DLD1 (cell line): Measurements from ENCODE around the gene PIBF1.
"Not testable (repeated sequence)": the region's sequence is repeated elsewhere in the genome, so short reads cannot be mapped to it uniquely, and the experiment has no call there.

Source experiments
- in situ Hi-C: cut with HindIII; loops from 2 replicates; pipeline ENCODE4 v1.10.0; 2017; ENCODE audit warnings: low sequenced_read_pairs

Gene PIBF1

DNA sequence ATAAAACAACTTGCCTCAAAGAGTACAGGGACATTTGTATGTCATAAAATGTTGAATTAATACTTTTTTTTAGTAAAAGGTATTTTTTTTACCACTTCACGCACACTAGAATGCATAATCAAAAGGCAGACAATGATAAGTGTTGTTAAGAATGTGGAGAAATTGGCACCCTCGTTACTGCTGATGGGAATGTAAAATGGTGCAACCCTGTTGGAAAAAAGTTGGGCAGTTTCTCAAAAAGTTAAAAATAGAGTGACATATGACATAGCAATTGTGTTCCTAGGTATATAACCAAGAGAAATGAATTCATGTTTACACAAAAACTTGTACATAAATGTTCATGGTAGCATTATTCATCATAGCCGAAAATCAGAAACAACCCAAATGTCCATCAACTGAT is 109.5 kb downstream of the PIBF1 start:
- in situ Hi-C loops = no loop called here

DNA sequence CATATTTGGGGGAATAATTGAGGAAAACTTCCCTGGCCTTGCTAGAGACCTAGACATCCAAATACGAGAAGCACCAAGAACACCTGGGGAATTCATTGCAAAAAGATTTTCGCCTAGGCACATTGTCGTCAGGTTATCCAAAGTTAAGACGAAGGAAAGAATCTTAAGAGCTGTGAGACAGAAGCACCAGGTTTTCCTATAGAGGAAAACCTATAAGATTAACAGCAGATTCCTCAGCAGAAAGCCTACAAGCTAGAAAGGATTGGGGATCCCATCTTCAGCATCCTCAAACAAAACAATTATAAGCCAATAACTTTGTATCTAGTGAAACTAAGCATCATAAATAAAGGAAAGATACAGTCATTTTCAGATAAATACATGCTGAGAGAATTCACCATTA is 114.9 kb downstream of the PIBF1 start:
- in situ Hi-C loops = no loop called here

- in situ Hi-C loops = not testable (repeated sequence)
Observed at GRCh38 chr13:72901546-72901945, 119.6 kb downstream of the PIBF1 start.

GRCh38 chr13:72908416-72908815 is 126.5 kb downstream of the PIBF1 start:
- in situ Hi-C loops = no loop called here

- in situ Hi-C loops = no loop called here
Observed at GRCh38 chr13:72911981-72912380, 130.0 kb downstream of the PIBF1 start.

GRCh38 chr13:72920097-72920496 is 138.2 kb downstream of the PIBF1 start:
- in situ Hi-C loops = no loop called here

DNA sequence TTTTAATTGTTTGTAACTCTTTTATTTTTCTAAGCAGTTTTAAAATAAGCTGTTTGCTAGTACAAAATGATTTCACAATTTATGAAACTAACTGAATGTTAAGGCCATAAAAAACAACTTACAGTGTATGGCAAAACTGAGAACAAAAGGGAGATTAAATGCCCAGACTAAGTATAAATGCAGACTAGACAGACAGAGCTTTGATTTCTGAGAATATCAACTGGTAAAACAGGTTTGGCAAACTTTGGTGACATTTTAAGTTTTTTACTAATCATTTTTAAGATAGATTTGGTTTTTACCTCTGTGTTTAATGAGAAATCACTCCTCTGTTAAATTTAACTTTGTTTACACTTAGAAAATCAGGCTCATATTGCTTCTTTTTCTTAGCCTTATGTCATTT is 149.4 kb downstream of the PIBF1 start:
- in situ Hi-C loops = no loop called here

GRCh38 chr13:72932250-72932649 is 150.3 kb downstream of the PIBF1 start:
- in situ Hi-C loops = no loop called here

- in situ Hi-C loops = not testable (repeated sequence)
Observed at GRCh38 chr13:72946267-72946666, 164.3 kb downstream of the PIBF1 start.

DNA sequence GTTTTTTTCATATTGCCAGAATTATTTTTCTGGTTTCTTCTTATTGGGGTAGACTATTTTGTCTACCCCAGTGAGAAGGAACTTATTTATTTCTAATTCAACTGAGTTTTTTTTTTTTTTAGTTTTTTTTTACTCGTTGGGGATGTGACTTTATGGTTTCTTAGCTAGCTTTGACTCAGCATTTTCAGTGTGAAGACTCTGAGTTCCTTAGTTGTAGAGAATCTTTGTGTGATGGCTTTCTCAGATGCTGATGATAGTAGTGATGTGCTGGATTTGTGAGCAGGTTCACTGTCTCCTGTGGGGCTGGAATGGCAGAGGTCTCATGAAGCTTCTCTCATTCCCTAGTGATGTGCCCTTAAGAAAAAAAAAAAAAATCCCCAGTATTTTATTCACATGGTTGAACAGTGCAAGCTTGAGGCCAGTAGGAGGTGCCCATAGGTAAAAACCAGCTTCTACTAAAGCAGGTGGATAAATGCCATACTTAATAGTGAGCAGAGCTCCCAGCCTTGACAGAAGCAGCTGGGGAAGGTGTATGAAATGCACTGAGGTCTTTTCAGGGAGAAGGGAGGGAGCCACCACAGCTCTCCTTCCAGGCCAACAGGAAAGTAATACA is 170.7 kb downstream of the PIBF1 start:
- in situ Hi-C loops = no loop called here

DNA sequence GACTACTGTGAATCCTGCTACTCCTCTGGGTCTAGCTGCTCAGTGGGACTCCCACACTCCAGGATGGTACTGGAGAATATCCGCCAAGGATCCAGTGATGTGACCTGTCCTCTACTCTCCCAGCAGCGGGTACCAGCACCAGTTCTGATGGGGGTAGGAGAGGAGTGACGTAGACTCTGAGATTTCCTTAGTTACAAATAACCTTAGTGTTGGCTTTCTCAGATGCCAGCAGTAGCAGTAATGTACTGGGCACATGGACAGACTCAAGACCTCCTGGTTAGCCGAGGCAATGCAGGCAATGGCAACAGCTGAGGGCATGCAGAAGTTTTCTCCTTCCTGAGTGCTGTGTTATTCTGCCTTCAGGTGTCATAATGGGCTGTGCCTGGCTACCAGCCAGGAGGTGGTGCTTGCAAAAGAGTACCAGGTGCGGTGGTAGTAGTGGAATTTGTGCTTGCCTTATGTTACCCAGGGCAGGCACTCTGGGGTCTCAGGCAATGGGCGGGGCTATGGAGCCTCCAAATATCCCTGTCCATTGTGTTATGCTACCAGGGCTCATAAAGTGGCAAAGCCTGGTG is 171.5 kb downstream of the PIBF1 start:
- in situ Hi-C loops = no loop called here

DNA sequence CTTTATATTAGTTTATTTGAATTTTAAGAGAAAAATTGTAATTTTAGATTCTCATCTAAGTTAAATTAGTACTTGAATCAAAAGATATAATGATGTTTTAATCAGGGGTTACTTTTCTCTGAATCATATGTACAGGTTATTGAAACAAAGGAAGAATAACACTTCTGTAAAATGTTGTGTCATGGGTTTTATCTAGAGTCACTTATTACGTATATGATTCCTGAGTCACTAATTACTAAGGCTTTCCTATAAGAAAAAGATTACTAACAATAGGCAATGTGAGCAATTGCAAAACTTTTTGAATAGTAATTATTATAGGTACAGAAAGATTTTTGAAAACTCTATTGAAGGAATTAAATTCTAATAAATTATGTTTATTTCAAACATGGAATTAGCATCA is 177.7 kb downstream of the PIBF1 start:
- in situ Hi-C loops = no loop called here

- in situ Hi-C loops = no loop called here
Observed at GRCh38 chr13:72960114-72960513, 178.2 kb downstream of the PIBF1 start.

GRCh38 chr13:72960541-72960940 is 178.6 kb downstream of the PIBF1 start:
- in situ Hi-C loops = no loop called here

- in situ Hi-C loops = no loop called here
Observed at GRCh38 chr13:72963762-72964161, 181.8 kb downstream of the PIBF1 start.

DNA sequence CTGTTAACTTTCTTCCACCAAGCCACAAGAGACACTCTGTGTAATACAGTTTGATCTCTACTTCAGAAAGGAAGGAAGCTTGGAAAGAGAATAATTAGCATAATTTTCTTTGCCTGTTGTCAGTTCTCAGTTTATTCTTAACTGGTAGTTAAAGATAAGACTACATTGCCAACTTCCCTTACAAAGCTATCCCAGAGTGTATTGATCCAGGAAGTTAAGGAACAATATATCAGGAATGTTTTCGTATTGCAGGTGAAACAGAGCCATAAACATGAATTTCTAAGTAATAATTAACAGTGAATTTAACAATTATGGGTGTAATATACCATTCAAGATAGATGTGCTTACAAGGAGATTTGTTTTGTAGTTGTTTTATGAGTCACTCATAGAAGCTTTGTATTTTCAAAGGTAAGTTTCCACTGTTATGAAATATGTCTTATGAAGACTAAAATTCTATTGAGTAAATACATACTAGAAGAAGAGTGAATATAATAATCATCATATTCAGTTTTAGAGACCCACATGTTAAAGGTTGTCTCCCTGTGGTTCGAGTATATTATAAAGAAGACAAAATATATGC is 188.5 kb downstream of the PIBF1 start:
- in situ Hi-C loops = no loop called here

- in situ Hi-C loops = no loop called here
Observed at GRCh38 chr13:72970956-72971355, 189.0 kb downstream of the PIBF1 start.

GRCh38 chr13:72973234-72973633 is 191.3 kb downstream of the PIBF1 start:
- in situ Hi-C loops = no loop called here

GRCh38 chr13:72983085-72983768 is 201.3 kb downstream of the PIBF1 start:
- in situ Hi-C loops = no loop called here

DNA sequence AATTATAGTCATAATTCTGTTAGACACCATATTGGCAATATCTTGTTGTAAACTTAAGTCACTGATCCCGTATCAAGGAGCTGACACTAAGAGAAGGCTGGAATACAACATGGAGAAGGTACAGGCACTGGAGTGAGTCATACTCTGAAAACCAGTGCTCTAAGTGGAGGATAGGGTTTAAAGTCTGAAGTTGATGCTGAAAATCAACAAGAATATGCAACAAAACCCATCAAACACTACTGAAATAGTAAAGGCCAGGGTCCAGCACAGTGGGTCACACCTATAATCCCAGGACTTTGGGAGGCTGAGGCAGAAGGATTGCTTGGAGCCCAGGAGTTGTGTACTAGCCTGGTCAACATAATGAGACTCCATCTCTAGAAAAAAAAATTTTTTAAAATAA is 203.7 kb downstream of the PIBF1 start:
- in situ Hi-C loops = no loop called here

DNA sequence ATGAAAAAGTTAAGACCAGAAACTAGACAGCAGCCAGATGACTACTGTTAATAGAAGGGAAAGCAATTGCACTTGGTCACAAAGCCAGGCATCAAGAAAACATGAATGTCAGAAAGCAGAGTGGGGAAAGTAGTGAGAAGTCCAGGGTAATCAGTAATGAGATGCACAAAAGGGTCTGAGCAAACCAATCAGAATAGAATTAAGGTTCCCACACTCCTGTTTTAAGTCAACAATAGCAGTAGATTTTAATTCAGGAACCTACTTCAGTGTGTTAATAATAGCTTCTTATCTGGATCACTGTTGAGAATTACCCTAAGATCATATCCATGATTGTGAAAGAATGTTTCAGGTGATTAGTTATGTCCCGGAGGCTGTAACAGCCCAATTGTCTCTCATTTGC is 204.3 kb downstream of the PIBF1 start:
- in situ Hi-C loops = no loop called here

DNA sequence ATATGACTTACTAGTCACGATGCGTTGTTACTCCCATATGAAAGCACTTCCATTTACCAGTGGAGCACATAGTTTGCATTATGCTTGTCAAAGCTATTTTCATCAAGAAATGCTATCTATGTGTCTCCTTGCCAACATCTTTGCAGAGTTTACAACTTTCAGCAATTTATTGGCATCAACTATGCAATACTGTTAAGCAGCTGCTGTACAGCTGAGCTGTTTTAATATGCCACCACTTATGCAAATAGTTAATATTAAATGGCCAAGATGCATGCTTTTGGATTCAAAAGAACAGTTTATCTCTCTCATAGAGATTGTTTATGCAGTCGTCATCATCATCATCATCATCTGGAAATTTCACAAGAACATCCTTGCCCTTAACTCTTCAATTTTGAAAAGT is 209.0 kb downstream of the PIBF1 start:
- in situ Hi-C loops = no loop called here
